SK-N-SH (cell line): Measurements from ENCODE around the gene GOLGA8B. TPM values are rescaled to one million over a fixed set of nuclear protein-coding genes. Genes with fewer than 3 reads are reported as not detected.
A peak's percentile ranks its signal among the peaks of the same experiment; 100 is the strongest.

Experiments used
- CTCF ChIA-PET: fragments of 300-600, 350-600 bp; formaldehyde crosslinking; extraction: SDS; loops from one replicate; lab custom pipeline; 2021; lab: Yijun Ruan, JAX
- POLR2A ChIA-PET: fragments of 350-600 bp; sonication (Branson Sonifier 250); formaldehyde crosslinking; extraction: SDS; loops from one replicate; lab custom pipeline; 2020; ENCODE audit warnings: antibody characterized with exemption, inconsistent platforms; lab: Yijun Ruan, JAX
- DNase-seq: peaks from one replicate; pipeline ENCODE4 v3.0.0; 2012
- H2AFZ ChIP-seq: fragments of 200-600 bp; sonication (generic); 2 replicates; pipeline ENCODE4 v1.8.1; 2016; ENCODE audit warnings: antibody characterized with exemption, mild to moderate bottlenecking, low read depth
- H3F3A ChIP-seq: fragments of 200-600 bp; sonication (generic); replicated peaks from 2 replicates; pipeline ENCODE3; 2016; ENCODE audit warnings: antibody characterized with exemption, mild to moderate bottlenecking; ENCODE audit not compliant: insufficient read depth
- H3K27ac ChIP-seq, 2 experiments: fragments of 200-500 bp in 1 of 2; fragments of 200-600 bp in 1 of 2; sonication (Bioruptor generic) in 1 of 2; sonication (generic), shearing (Covaris generic) in 1 of 2; 2 replicates each; pipeline versions ENCODE4 v1.5.1 to v1.6.1; 2014 to 2016; ENCODE audit warnings: low read depth in 2 of 2, inconsistent platforms in 1 of 2, low read length in 1 of 2, mild to moderate bottlenecking in 1 of 2, mixed read lengths in 1 of 2
- H3K27me3 ChIP-seq: fragments of 200-600 bp; sonication (generic), shearing (Covaris generic); 2 replicates; pipeline ENCODE4 v1.6.1; 2016; ENCODE audit warnings: mixed run types; ENCODE audit not compliant: insufficient read depth
- H3K36me3 ChIP-seq, 2 experiments: fragments of 200-500 bp in 1 of 2; fragments of 200-600 bp in 1 of 2; sonication (Bioruptor generic) in 1 of 2; sonication (generic) in 1 of 2; replicated peaks in 1 of 2; 2 replicates each; pipeline versions ENCODE3 to v1.5.1; 2014 to 2016; ENCODE audit warnings: low read length in 1 of 2, mild to moderate bottlenecking in 1 of 2; ENCODE audit not compliant: insufficient read depth in 2 of 2, control insufficient read depth in 1 of 2
- H3K4me1 ChIP-seq, 2 experiments: fragments of 200-500 bp in 1 of 2; fragments of 200-600 bp in 1 of 2; sonication (Bioruptor generic) in 1 of 2; sonication (generic), shearing (Covaris generic) in 1 of 2; 2 replicates each; pipeline versions ENCODE4 v1.5.1 to v1.6.1; 2014 to 2016; ENCODE audit warnings: low read depth in 1 of 2, low read length in 1 of 2, mixed run types in 1 of 2; ENCODE audit not compliant: insufficient read depth in 2 of 2, control insufficient read depth in 1 of 2
- H3K4me2 ChIP-seq: fragments of 200-600 bp; sonication (generic), shearing (Covaris generic); 2 replicates; pipeline ENCODE4 v1.6.1; 2017; ENCODE audit warnings: mixed run types
- H3K4me3 ChIP-seq, 2 experiments: fragments of 200-500 bp in 1 of 2; fragments of 200-600 bp in 1 of 2; sonication (Bioruptor generic) in 1 of 2; sonication (generic), shearing (Covaris generic) in 1 of 2; 2 replicates each; pipeline versions ENCODE4 v1.5.1 to v1.8.1; 2014 to 2016; ENCODE audit warnings: low read depth in 2 of 2, inconsistent platforms in 1 of 2, low read length in 1 of 2, mild to moderate bottlenecking in 1 of 2, mixed read lengths in 1 of 2, moderate library complexity in 1 of 2
- H3K79me2 ChIP-seq: fragments of 200-600 bp; sonication (generic); 2 replicates; pipeline ENCODE4 v1.8.1; 2017; ENCODE audit warnings: mild to moderate bottlenecking; ENCODE audit not compliant: insufficient read depth
- H3K9ac ChIP-seq: fragments of 200-600 bp; sonication (generic); 2 replicates; pipeline ENCODE4 v1.6.1; 2017; ENCODE audit warnings: mixed run types
- H3K9me2 ChIP-seq: fragments of 200-600 bp; sonication (generic); 2 replicates; pipeline ENCODE4 v1.6.1; 2017; ENCODE audit warnings: mixed run types
- H3K9me3 ChIP-seq: fragments of 200-600 bp; sonication (generic); 2 replicates; pipeline ENCODE4 v1.6.1; 2017; ENCODE audit warnings: mixed run types, mild to moderate bottlenecking, moderate library complexity
- H4K20me1 ChIP-seq: fragments of 200-600 bp; sonication (generic); 2 replicates; pipeline ENCODE4 v1.6.1; 2017; ENCODE audit warnings: mild to moderate bottlenecking, mixed run types; ENCODE audit not compliant: insufficient read depth
- EP300 ChIP-seq, 2 experiments: IDR thresholded peaks; 2 replicates each; pipeline versions ENCODE4 v1.4.0 to v1.6.1; 2012; ENCODE audit warnings: borderline replicate concordance in 1 of 2, low read depth in 1 of 2, low read length in 1 of 2
- EZH2phosphoT487 ChIP-seq: fragments of 200-600 bp; sonication (generic); IDR thresholded peaks from 2 replicates; pipeline ENCODE4 v1.6.1; 2017; ENCODE audit warnings: low read depth, mixed run types, mild to moderate bottlenecking, antibody characterized with exemption, moderate library complexity, borderline replicate concordance
- FOXM1 ChIP-seq: IDR thresholded peaks from 2 replicates; pipeline ENCODE4 v1.4.0; 2012; ENCODE audit warnings: low read depth, mild to moderate bottlenecking
- GATA2 ChIP-seq: sonication (generic); formaldehyde crosslinking; IDR thresholded peaks from 2 replicates; pipeline ENCODE4 v1.5.0; 2020; ENCODE audit warnings: mild to moderate bottlenecking, missing genetic modification reagents
- MEF2A ChIP-seq: IDR thresholded peaks from 2 replicates; pipeline ENCODE4 v1.4.0; 2012; ENCODE audit warnings: low read depth, borderline replicate concordance
- NFIC ChIP-seq: IDR thresholded peaks from 2 replicates; pipeline ENCODE4 v1.4.0; 2012; ENCODE audit warnings: borderline replicate concordance
- NRF1 ChIP-seq: IDR thresholded peaks from 2 replicates; pipeline ENCODE4 v1.6.1; 2012; ENCODE audit warnings: low read depth, mild to moderate bottlenecking, low read length
- RAD21 ChIP-seq: IDR thresholded peaks from 2 replicates; pipeline ENCODE4 v1.6.1; 2012; ENCODE audit warnings: mild to moderate bottlenecking, low read length
- RCOR1 ChIP-seq: fragments of 150-350 bp; IDR thresholded peaks from 2 replicates; pipeline ENCODE4 v1.6.1; 2017; ENCODE audit warnings: antibody characterized with exemption, low read length
- SIN3A ChIP-seq: IDR thresholded peaks from 2 replicates; pipeline ENCODE4 v1.6.1; 2012; ENCODE audit warnings: low read depth, mild to moderate bottlenecking, low read length, moderate library complexity, borderline replicate concordance
- SMC3 ChIP-seq: IDR thresholded peaks from 2 replicates; pipeline ENCODE4 v1.6.1; 2012; ENCODE audit warnings: low read depth, low read length, improper control_type of control experiment
- TAF1 ChIP-seq: IDR thresholded peaks from 2 replicates; pipeline ENCODE4 v1.6.1; 2012; ENCODE audit warnings: low read depth, mild to moderate bottlenecking, low read length, moderate library complexity, borderline replicate concordance
- WGBS: methylation state at CpG from one replicate; pipeline ENCODE4 v1.1.6; 2017; ENCODE audit warnings: low lambda C conversion rate; 5-methylcytosine and 5-hydroxymethylcytosine counted together
- polyA plus RNA-seq, 3 experiments: library from polyadenylated mRNA; depleted of rRNA; stranded (reverse); fragments of >200 nt; gene quantifications; 2 replicates each; pipeline ENCODE4 v1.2.3, GENCODE V29; 2012
- TF ChIP-seq, protein P1 (sequence below): fragments of 150-350 bp; IDR thresholded peaks from 2 replicates; pipeline ENCODE4 v1.6.1; 2017; ENCODE audit warnings: antibody characterized with exemption, low read length, low read depth, borderline replicate concordance
- TF ChIP-seq, protein P2 (sequence below): IDR thresholded peaks from 2 replicates; pipeline ENCODE4 v1.4.0; 2012; ENCODE audit warnings: low read depth, borderline replicate concordance
- TF ChIP-seq, protein P3 (sequence below): fragments of 150-350 bp; IDR thresholded peaks from 2 replicates; pipeline ENCODE4 v1.6.1; 2016; ENCODE audit warnings: mild to moderate bottlenecking, low read depth, low read length

GOLGA8B gene
- polyA plus RNA-seq, 1 of the 3 experiments (the other 2 are of a cell fraction): 96.6 TPM

DNA sequence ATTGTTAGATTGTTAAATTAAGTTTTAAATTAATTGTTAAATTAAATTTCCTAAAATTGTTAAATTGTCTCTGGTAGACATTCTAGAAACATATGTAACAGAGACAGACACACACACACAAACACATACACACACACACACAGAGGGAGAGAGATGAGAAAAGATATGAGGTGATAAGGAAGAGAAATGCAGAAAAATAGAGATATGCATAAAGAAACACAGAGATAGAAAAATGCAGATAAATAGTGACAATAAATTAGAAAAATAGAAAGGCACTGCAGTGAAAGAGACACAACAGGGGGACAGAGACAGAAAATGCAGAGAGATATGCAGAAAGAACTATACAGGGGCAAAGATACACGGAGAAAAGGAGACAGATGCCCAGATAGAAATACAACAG, 25.1 kb upstream of the GOLGA8B start:
- DNase-seq: no peak
- CTCF ChIA-PET: interaction anchor here (1.4 to 3.2 kb wide), 2 partner anchors 12 to 103 kb away, joined by 4 to 26 read pairs; no protein-coding TSS in a partner anchor
- H3K4me2 ChIP-seq: no peak overlapping the region
- H3K4me1 ChIP-seq: peaks cover 4 to 30% of the 10 kb centered on the region in 2 experiments; a peak in 2 of 4 replicates
- no peak overlapping the region for H3K9ac ChIP-seq
- POLR2A ChIA-PET: interaction anchor here (1.4 kb wide), 1 partner anchor 114 kb away, joined by 3 read pairs; no protein-coding TSS in a partner anchor
- no peaks in the 10 kb centered on the region for H3K27me3 ChIP-seq
- no peaks in the 10 kb centered on the region for H4K20me1 ChIP-seq
- H3K36me3 ChIP-seq: no peaks in the 10 kb centered on the region
- TF ChIP-seq, protein P1, sequence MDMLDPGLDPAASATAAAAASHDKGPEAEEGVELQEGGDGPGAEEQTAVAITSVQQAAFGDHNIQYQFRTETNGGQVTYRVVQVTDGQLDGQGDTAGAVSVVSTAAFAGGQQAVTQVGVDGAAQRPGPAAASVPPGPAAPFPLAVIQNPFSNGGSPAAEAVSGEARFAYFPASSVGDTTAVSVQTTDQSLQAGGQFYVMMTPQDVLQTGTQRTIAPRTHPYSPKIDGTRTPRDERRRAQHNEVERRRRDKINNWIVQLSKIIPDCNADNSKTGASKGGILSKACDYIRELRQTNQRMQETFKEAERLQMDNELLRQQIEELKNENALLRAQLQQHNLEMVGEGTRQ: no peak
- TF ChIP-seq, protein P2, sequence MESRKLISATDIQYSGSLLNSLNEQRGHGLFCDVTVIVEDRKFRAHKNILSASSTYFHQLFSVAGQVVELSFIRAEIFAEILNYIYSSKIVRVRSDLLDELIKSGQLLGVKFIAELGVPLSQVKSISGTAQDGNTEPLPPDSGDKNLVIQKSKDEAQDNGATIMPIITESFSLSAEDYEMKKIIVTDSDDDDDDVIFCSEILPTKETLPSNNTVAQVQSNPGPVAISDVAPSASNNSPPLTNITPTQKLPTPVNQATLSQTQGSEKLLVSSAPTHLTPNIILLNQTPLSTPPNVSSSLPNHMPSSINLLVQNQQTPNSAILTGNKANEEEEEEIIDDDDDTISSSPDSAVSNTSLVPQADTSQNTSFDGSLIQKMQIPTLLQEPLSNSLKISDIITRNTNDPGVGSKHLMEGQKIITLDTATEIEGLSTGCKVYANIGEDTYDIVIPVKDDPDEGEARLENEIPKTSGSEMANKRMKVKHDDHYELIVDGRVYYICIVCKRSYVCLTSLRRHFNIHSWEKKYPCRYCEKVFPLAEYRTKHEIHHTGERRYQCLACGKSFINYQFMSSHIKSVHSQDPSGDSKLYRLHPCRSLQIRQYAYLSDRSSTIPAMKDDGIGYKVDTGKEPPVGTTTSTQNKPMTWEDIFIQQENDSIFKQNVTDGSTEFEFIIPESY: no peak
- TF ChIP-seq SIN3A (no peak), EZH2phosphoT487 (no peak), GATA2 (peak; percentile 93), NRF1 (no peak), FOXM1 (no peak), EP300 (IDR thresholded peaks at IDR 0.05; ENCODE audit: borderline replicate concordance in 1 of 2, low read depth in 1 of 2, low read length in 1 of 2) (peak in 1 of 2 experiments; percentile 87; a peak in 2 of 4 replicates), RCOR1 (peak; percentile 81; the same call in 1 of the 2 replicates), SMC3 (no peak), NFIC (no peak), MEF2A (no peak), TAF1 (no peak), RAD21 (peak; percentile 3; the same call in 1 of the 2 replicates)
- TF ChIP-seq, protein P3, sequence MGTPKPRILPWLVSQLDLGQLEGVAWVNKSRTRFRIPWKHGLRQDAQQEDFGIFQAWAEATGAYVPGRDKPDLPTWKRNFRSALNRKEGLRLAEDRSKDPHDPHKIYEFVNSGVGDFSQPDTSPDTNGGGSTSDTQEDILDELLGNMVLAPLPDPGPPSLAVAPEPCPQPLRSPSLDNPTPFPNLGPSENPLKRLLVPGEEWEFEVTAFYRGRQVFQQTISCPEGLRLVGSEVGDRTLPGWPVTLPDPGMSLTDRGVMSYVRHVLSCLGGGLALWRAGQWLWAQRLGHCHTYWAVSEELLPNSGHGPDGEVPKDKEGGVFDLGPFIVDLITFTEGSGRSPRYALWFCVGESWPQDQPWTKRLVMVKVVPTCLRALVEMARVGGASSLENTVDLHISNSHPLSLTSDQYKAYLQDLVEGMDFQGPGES: no peak
- H3K9me3 ChIP-seq: no peaks in the 10 kb centered on the region
- H3K9me2 ChIP-seq: no peaks in the 10 kb centered on the region
- H2AFZ ChIP-seq: no peak overlapping the region
- WGBS: 56% methylated on average over 1 of the region's 1 CpG
- H3K4me3 ChIP-seq: no peak overlapping the region
- H3K27ac ChIP-seq: peak overlapping the region in 1 of 2 experiments; percentile 92; a peak in 2 of 4 replicates
- H3K79me2 ChIP-seq: no peaks in the 10 kb centered on the region
- no peaks in the 10 kb centered on the region for H3F3A ChIP-seq
